Kidney capillary endothelial cell (primary cell): Measurements from ENCODE around the gene DNAJC5G.
A peak's percentile ranks its signal among the peaks of the same experiment; 100 is the strongest.

Source experiments
- DNase-seq: peaks from one replicate; pipeline ENCODE4 v3.0.0-alpha.2; 2018; ENCODE audit warnings: low spot score

DNAJC5G gene

GRCh38 chr2:27275211-27276150, at the start of gene DNAJC5G:
DNAJC5G (plus strand) TSS chr2:27275433; CDS start chr2:27276729, 1,296 bp downstream.
- no peak for DNase-seq

DNA sequence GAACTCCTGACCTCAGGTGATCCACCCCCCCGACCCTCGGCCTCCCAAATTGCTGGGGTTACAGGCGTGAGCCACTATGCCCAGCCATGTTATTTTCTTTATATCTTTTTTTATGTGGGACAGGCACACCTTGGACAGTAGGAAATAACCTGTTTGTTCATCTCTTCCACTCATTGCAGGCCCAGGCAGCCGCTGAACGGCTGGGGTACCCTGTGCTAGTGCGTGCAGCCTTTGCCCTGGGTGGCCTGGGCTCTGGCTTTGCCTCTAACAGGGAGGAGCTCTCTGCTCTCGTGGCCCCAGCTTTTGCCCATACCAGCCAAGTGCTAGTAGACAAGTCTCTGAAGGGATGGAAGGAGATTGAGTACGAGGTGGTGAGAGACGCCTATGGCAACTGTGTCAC, 49.7 kb upstream of the DNAJC5G start:
- DNase-seq = no peak

- no peak for DNase-seq
Measured at GRCh38 chr2:27227501-27227900, 47.7 kb upstream of the DNAJC5G start.

DNA sequence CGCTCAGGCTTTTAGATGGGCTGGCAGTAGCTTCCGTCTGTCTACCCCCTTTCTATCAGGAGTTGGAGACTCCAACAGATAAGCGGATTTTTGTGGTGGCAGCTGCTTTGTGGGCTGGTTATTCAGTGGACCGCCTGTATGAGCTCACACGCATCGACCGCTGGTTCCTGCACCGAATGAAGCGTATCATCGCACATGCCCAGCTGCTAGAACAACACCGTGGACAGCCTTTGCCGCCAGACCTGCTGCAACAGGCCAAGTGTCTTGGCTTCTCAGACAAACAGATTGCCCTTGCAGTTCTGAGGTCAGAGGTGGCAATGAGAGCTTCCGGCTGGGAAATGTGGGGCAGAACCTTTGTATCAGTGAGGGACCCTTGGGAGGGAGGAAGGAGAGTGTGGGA, 43.3 kb upstream of the DNAJC5G start:
- no peak for DNase-seq

- DNase-seq = no peak
Measured at GRCh38 chr2:27233341-27233740, 41.9 kb upstream of the DNAJC5G start.

- DNase-seq = no peak
Measured at GRCh38 chr2:27236136-27236535, 39.1 kb upstream of the DNAJC5G start.

- no peak for DNase-seq
Measured at GRCh38 chr2:27236626-27237025, 38.6 kb upstream of the DNAJC5G start.

- DNase-seq = no peak
Measured at GRCh38 chr2:27237341-27237945, 37.8 kb upstream of the DNAJC5G start.

DNA sequence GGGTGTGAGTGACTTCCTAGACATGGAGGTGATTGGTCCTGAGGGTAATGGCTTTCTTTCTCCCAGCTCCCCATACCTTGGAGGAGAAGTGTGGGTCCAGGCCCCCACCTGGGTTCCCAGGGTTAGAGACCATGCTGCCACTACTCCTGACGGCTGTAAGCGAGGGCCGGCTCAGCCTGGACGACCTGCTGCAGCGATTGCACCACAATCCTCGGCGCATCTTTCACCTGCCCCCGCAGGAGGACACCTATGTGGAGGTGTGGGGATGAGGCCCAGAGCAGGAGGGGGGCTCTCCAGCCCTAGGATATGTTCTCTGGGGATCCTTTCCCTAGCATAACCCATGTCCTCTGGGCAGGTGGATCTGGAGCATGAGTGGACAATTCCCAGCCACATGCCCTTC, 36.3 kb upstream of the DNAJC5G start:
- DNase-seq = no peak

GRCh38 chr2:27240406-27240805, 34.8 kb upstream of the DNAJC5G start:
- no peak for DNase-seq

DNA sequence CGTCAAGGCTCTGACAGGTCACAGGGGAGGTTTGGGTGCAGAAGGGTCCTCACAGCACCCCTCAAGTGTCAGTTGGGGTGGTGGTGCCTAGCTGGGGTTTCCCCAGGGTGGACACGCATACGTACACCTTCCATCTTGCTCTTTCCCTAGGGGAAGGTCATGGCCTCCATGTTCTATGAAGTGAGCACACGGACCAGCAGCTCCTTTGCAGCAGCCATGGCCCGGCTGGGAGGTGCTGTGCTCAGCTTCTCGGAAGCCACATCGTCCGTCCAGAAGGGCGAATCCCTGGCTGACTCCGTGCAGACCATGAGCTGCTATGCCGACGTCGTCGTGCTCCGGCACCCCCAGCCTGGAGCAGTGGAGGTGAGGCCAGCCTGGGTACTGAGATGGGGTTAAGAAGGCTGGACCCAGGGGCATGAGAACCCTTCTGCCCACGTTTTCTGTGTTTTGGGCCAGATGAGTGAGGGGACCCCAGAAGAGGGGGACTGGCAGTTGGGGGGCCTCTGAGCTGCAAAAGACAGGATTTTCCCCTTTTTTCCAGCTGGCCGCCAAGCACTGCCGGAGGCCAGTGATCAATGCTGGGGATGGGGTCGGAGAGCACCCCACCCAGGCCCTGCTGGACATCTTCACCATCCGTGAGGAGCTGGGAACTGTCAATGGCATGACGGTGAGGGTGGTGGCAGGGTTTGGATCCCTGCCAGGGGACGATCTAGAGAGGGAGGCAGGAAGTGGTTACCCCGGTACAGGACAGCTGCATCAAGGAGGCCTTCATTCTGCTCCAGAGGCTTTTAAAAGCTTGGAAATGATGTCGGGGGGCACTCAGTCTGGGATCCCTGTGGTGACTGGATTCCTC, 33.2 kb upstream of the DNAJC5G start:
- DNase-seq = no peak

DNA sequence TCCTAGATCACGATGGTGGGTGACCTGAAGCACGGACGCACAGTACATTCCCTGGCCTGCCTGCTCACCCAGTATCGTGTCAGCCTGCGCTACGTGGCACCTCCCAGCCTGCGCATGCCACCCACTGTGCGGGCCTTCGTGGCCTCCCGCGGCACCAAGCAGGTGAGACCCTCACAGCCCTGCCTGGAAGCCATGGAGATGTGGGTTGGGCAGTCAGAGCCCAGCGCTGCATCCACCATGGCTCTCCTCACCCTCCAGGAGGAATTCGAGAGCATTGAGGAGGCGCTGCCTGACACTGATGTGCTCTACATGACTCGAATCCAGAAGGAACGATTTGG, 32.6 kb upstream of the DNAJC5G start:
- DNase-seq = no peak

GRCh38 chr2:27243391-27244130, 31.7 kb upstream of the DNAJC5G start:
- DNase-seq = no peak

- no peak for DNase-seq
Measured at GRCh38 chr2:27245116-27245515, 30.1 kb upstream of the DNAJC5G start.

DNA sequence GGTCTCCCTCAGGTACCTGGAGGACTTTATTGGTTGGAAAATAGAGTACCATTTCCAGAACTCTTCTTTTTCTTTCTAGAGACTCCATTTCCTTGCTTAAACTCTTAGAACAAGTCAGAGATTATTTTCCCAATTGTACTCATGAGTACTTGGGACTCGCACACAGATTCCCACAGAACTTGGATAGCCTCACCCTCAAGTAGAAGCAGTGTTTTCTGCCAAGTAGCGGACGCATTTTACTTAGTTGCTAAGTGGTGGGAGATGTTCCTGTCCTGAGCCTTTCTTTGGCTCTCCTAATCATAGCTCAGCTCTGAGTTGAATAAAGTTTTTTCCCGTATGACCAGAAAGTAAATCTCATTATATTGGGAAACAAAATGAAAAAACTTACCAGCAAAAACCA, 29.6 kb upstream of the DNAJC5G start:
- DNase-seq = no peak

- no peak for DNase-seq
Measured at GRCh38 chr2:27247893-27248292, 27.3 kb upstream of the DNAJC5G start.

- DNase-seq = no peak
Measured at GRCh38 chr2:27249159-27249890, 25.9 kb upstream of the DNAJC5G start.

DNA sequence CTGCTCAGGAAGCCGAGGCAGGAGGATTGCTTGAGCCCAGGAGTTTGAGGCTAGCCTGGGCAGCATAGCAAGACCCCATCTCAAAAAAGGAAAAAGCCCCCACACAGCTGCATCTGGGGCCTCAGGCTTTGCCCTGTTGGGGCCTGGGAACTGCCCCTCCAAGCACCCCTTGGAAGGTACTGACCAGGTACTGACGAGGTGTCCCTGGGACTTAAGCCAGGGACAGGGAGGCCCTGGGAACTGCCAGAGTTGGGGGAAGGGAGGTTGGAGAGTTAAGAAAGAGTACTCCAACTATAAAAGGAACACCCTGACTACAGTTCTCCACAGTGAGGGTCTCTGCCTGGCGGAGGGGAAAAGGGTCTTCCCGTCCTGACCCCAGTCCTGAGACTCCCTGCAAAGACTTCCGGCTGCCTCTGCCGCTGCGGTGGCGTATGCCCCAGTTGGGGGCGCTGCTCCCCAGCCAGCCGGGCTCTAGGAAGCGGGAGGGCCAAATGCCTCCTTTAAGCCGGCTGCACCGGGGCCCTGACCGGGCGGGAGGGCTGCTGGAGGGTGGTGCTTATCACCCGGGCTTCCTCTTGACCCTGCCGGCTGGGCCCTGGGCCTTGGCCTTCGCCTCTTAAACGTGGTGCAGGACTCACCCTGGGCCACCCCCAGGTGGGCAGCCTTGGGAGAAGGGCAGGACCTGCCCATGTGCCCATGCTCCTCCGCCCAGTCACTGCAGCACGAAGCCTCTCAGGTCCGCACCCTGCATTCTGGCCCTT, 25.2 kb upstream of the DNAJC5G start:
- peak; percentile 55 for DNase-seq

- DNase-seq = no peak
Measured at GRCh38 chr2:27250652-27251379, 24.4 kb upstream of the DNAJC5G start.

GRCh38 chr2:27251766-27252165, 23.5 kb upstream of the DNAJC5G start:
- DNase-seq = no peak
